Renal pelvis (tissue), 4 donors: Measurements from ENCODE around the gene CTU2. TPM values are rescaled to one million over a fixed set of nuclear protein-coding genes. Genes with fewer than 3 reads are reported as not detected.
A peak's percentile ranks its signal among the peaks of the same experiment; 100 is the strongest.

Source experiments
- DNase-seq: peaks from one replicate; pipeline ENCODE4 v3.0.0-alpha.2; 2013
- polyA plus RNA-seq, 3 donors: library from polyadenylated mRNA; unstranded; fragments of 120-200 nt; gene quantifications; one replicate each; pipeline ENCODE4 v1.2.1, GENCODE V29; 2013; ENCODE audit not compliant: insufficient read length in 3 of 3

The CTU2 gene
- polyA plus RNA-seq, 3 donors = 10.8 to 19.5 (median 16.0) TPM

- no peak for DNase-seq
These were observed 11.8 kb upstream of the CTU2 start for GRCh38 chr16:88694221-88695087.

GRCh38 chr16:88695218-88695617 lies 11.1 kb upstream of the CTU2 start:
- DNase-seq = no peak

DNA sequence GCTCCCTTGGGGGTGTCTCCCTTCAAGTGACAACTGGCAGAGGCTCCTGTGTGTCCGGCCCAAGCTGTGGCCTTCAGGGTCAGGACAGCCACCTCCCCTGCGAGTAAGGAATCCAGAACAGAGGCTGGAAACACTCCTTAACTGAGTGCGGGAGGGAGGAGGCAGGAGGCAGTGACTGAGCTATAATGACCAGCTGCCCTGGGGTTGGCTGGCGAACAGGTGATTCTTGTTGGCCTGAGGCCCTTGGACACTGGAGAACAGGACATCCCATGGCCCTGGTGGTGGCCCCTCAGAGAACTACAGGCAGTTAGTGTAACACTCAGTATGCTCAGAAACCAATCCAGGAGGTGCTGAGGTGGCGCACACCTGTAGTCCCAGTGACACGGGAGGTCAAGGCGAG lies 10.6 kb upstream of the CTU2 start:
- DNase-seq = no peak

DNA sequence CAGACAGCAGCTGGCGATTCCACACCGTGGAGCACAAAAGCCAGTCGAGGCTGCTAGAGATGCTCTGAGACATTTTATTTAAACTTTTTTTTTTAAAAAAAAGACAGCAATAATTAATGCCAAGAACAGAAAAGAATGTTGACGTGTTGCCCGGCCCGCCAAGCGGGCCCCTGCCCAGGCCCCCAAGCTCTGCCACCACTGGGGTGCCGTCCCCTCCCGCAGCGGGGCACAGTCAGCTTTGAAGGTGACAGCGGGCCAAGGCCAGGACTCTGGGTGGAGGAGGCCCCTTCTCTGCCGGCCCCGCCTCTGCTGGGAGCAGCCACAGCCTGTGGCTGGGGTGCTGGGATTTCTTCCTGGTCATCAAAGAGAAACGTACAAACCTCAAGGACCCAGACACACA lies 9.9 kb upstream of the CTU2 start:
- no peak for DNase-seq

DNA sequence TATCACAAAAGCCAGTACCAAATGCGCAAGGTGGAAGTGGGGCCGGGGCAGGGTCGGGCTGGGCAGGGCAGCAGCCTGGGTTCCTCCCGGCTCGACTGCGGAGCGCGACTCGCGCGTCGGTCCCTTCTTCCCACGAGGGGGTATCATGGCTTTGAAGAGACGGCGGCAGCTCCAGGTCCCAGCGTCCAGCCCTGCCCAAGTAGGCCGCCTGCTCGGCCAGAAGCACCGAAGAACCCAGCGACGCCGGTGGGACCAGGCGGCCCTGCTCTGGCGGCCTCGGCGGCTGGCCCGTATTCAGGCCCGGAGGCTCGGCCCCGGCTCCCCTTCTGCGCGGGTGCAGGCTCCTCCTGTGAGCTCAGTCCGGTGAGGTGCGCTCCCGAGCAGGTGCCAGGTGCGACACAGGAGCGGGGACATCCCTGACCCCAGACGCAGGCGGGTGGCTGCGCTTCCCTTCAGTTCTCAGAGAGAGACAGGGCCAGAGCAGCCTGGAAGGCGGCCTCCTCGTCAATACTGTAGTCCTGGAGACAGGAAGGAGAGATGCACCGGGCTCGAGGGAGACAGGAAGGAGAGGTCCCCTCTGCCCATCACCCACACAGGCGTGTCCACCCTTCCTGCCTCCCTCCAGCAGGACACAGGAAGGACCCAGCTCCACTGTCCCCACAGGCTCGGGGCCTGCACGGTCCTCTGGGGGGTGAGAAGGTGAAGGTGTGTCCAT lies 9.0 kb upstream of the CTU2 start:
- DNase-seq = no peak

GRCh38 chr16:88697831-88698615 lies 8.3 kb upstream of the CTU2 start:
- DNase-seq = no peak

DNA sequence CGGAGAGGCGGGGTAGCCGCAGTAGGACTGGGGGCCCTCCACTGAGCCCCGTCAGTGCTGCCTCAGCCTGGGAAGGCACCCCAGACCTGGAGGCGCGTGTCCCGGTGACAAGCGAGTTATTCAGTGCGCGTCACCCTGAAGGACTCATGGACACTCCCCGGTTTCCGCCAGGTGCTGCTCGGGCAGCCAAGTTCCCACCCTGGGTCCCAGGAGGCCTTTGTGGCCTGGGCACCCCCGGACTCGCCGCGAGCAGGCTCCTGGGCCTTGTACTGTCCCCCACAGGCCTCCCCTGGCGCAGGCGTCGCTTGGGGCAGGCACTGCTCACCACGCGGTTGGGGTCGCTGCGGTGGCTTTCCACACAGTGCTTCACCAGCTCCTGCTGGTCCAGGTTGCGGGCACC lies 7.7 kb upstream of the CTU2 start:
- no peak for DNase-seq

DNA sequence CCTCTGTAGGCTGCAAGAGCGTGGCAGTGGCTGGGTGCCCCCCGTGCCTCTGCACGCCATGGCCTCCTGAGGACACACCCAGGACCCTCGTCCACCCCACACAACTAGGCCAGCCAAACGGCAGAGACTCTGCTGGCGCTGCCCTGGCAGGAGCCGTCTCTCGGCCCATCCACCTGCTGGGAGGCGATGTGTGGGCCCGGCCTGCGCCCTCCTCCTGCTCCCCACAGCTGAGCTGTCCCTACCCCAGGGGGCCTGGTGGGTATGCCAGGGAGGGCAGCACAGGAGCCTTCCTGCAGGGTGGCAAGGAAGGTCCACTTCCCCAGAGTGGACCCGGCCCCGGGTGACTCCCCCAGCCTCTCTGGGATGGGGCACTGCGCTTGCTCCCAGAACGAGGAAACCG lies 7.1 kb upstream of the CTU2 start:
- DNase-seq = no peak

GRCh38 chr16:88700322-88700635 lies 6.0 kb upstream of the CTU2 start:
- no peak for DNase-seq

DNA sequence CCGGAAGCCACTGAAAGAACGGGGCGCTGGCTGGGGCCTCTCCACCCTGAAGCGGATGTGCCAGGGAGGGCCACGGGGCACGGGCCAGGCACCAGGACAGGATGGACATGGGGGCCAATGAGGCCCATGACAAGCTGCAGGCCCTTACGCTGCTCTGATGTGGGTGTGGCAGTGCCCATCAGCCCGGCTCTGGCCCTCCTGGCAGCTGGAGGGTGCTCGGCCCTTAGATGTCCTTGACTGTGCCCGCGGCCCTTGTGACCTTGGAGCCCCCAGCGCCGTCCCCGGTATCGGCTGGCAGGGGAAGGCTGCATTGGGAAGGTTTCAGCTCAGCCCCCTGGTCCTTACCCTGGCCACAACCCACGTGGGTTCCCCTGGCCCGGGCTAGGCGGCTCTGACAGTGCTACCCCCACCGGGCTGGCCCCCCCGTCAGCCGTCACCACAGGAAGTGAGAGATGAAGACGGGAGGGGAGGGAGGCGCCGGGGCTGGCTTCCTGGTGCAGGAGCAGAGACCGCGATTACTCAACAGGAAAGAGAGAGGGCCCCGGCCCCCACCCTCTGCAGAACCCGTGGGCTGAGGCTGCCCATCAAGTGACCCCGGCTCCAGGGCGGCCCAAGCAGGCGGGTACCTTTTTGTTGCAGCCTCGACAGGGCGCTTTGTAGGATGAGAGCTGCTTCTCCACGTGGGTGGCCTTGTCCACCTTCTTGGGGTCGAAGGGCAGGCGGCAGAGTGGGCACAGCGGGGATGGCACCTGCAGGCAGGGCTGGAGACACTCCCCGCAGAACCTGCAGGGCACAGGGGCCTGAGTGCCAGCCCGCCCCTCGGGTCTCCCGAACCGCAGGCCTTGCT lies 5.4 kb upstream of the CTU2 start:
- DNase-seq = peak; percentile 60

GRCh38 chr16:88701581-88702370 lies 4.5 kb upstream of the CTU2 start:
- no peak for DNase-seq

DNA sequence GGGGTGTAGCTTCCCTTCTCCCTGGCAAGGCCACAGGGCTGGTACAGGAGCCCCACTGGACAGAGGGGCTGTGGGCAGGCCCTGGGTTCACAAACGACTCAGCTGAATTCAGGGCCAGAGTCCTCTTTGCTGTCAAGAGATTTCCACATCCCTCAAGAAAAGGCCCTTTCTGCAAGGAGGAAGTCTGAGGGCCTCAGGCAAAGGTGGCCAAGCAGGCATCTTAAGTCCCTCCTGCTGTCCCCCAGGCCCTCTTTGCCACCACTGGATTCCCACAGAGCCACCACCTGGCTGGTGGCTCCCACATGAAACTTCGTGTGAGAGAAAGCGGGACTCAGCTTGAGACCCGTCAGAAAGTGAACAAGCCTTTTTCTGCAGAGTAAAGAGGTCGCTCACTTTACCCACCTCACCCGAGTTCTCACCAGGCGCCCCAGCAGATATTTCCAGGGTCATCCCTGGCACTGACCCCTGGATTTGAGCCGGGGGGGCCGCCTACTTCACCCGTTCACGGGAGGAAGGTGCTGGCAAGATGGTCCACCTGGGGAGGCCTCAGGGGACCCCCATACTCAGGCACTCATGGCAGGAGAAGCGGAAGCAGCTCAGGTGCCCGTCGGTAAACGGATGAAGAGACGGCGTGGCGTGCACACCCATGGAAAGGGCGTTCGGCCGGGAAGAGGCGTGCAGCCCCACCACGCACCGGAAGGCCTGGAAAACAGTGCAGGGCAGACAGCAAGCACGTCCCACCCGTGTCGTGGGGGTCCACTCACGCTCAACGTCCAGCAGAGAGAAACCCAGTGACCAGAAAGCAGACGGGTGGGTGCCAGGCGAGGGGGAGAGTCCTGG lies 3.7 kb upstream of the CTU2 start:
- DNase-seq = no peak

- DNase-seq = no peak
These were observed 2.6 kb upstream of the CTU2 start for GRCh38 chr16:88703486-88704309.

DNA sequence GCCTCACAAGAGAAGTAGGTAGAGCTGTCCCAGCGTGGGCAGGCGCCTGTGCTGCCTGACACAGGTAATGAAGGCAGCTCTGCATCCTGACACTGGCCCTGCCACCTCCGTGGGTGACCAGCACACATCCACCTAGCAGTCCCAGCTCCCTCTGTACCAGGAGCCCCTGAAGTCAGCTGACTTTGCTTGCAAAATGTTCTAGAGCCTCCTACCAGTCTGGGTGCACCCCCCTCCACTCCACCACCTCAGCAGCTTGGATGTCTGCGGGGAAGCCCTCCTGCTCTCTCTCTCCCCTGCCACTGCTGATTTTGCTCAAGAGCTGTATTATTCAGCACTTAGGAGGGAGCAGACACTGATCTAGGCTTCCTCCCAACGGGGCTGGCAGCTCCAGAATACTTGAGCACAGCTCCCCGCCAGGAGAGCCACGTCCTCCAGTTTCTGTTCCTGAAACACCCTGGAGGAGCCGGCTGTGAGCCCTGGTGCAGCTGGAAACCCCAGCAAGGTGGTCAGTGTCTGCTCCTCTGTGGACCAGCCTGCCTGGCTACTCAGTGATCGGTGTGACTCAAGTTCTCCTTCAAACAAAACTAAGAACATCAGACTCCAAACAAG lies 1.1 kb upstream of the CTU2 start:
- DNase-seq = no peak

GRCh38 chr16:88705801-88706228 lies 488 bp upstream of the CTU2 start:
- DNase-seq = no peak

DNA sequence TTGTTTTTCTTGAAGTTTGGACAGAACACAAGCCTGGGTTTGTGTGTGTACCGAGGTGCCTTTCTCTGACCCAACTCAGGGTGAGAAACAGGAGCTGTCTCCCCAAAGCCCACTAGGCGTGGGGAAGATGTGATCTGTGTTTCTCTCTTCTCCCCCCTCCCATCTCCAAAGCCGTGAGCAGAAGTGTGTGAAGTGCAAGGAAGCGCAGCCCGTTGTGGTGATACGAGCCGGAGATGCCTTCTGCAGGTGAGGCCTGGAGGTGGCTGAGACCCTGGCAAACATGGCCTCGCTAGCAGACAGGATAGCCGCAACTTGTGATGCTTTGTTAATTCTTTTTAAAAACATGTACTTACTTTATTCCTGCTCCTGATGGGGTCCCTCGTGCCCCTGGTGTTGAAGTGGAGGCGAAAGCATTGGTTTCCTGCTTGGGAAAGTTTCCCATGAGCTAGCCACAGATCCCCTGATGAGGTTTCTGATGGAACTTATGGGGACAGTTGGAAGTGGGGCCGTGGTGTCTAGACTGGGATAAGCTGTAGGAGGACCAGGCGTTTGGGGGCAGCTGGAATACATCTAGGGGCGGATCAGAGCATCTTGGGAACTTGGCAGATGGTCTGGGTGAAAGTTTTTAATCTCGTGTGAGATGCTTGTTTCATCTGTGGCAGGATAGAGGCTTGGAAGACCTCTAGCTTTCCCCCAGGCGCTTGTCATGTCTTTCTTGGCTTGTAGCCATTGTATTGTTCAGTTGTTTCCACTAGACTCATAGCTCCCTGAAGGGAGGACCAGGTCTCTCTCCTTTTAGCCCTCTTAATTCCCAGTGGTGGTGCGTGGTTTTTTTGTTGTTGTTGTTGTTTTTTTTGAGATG lies 893 bp downstream of the CTU2 start:
- no peak for DNase-seq

GRCh38 chr16:88710556-88710955 lies 4.3 kb downstream of the CTU2 start:
- no peak for DNase-seq
